HEK293 (cell line): ENCODE measurements around the gene PDGFC.

Experiments
- CTCF ChIA-PET: fragments of 350-600 bp; formaldehyde crosslinking; extraction: SDS; loops from one replicate; lab custom pipeline; 2021; ENCODE audit warnings: antibody characterized with exemption; lab: Yijun Ruan, JAX
- POLR2A ChIA-PET: fragments of 300-600 bp; formaldehyde crosslinking; extraction: SDS; loops from one replicate; lab custom pipeline; 2020; ENCODE audit warnings: antibody characterized with exemption, inconsistent platforms; lab: Yijun Ruan, JAX
- H3K27ac ChIP-seq: fragments of 200-500 bp; sonication (Bioruptor generic); 2 replicates; pipeline ENCODE4 v1.5.1; 2014; ENCODE audit warnings: low read depth, low read length, control low read depth, inconsistent platforms; ENCODE audit errors: extremely low read depth
- H3K36me3 ChIP-seq, 2 experiments: fragments of 200-500 bp in 1 of 2; sonication (Bioruptor generic) in 1 of 2; 1 replicate in 1 of 2; 2 replicates in 1 of 2; pipeline ENCODE4 v1.5.1; 2014 to 2017; ENCODE audit warnings: inconsistent platforms in 2 of 2, low read length in 2 of 2; ENCODE audit not compliant: control insufficient read depth in 2 of 2, insufficient read depth in 1 of 2
- H3K4me1 ChIP-seq: fragments of 200-500 bp; sonication (Bioruptor generic); 2 replicates; pipeline ENCODE4 v1.5.1; 2014; ENCODE audit warnings: mild to moderate bottlenecking, low read length, inconsistent platforms; ENCODE audit not compliant: control insufficient read depth, insufficient read depth
- H3K4me3 ChIP-seq: 2 replicates; pipeline ENCODE4 v1.5.1; 2011; ENCODE audit warnings: low read depth, mild to moderate bottlenecking, control low read depth, low read length, moderate library complexity
- H3K9me3 ChIP-seq: fragments of 200-500 bp; sonication (Bioruptor generic); 2 replicates; pipeline ENCODE4 v1.5.1; 2014; ENCODE audit warnings: low read depth, low read length, inconsistent platforms; ENCODE audit not compliant: control insufficient read depth, insufficient read depth
- GLI4 ChIP-seq: fragments of 450-650 bp; formaldehyde crosslinking; IDR thresholded peaks from 2 replicates; pipeline ENCODE4 v1.5.1; 2016; ENCODE audit warnings: missing biosample characterization, missing genetic modification characterization
- PRDM10 ChIP-seq: fragments of 450-650 bp; formaldehyde crosslinking; IDR thresholded peaks from 2 replicates; pipeline ENCODE4 v1.5.1; 2016; ENCODE audit warnings: missing biosample characterization, missing genetic modification characterization
- PRDM2 ChIP-seq: fragments of 450-650 bp; formaldehyde crosslinking; IDR thresholded peaks from 2 replicates; pipeline ENCODE4 v1.5.1; 2016; ENCODE audit warnings: missing biosample characterization, missing genetic modification characterization, borderline replicate concordance
- ZBTB7A ChIP-seq: fragments of 450-650 bp; formaldehyde crosslinking; IDR thresholded peaks from 2 replicates; pipeline ENCODE4 v1.5.1; 2016; ENCODE audit warnings: low read depth, missing biosample characterization, missing genetic modification characterization
- ZNF148 ChIP-seq: fragments of 450-650 bp; formaldehyde crosslinking; IDR thresholded peaks from 2 replicates; pipeline ENCODE4 v1.5.0; 2017; ENCODE audit warnings: missing biosample characterization, missing genetic modification characterization, borderline replicate concordance
- ZNF155 ChIP-seq: fragments of 450-650 bp; formaldehyde crosslinking; IDR thresholded peaks from 2 replicates; pipeline ENCODE4 v1.5.1; 2016; ENCODE audit warnings: missing biosample characterization, missing genetic modification characterization
- ZNF221 ChIP-seq: fragments of 450-650 bp; formaldehyde crosslinking; IDR thresholded peaks from 2 replicates; pipeline ENCODE4 v1.5.1; 2017; ENCODE audit warnings: missing biosample characterization, missing genetic modification characterization, borderline replicate concordance
- ZNF280C ChIP-seq: fragments of 450-650 bp; formaldehyde crosslinking; IDR thresholded peaks from 2 replicates; pipeline ENCODE4 v1.5.1; 2016; ENCODE audit warnings: missing biosample characterization, missing genetic modification characterization
- ZNF449 ChIP-seq: fragments of 450-650 bp; formaldehyde crosslinking; IDR thresholded peaks from 2 replicates; pipeline ENCODE4 v1.5.1; 2017; ENCODE audit warnings: missing biosample characterization, mild to moderate bottlenecking, missing genetic modification characterization, moderate library complexity
- ZNF645 ChIP-seq: fragments of 450-650 bp; formaldehyde crosslinking; IDR thresholded peaks from 2 replicates; pipeline ENCODE4; 2016; ENCODE audit warnings: missing biosample characterization, missing genetic modification characterization
- ZNF704 ChIP-seq: fragments of 450-650 bp; formaldehyde crosslinking; IDR thresholded peaks from 2 replicates; pipeline ENCODE4 v1.5.1; 2016; ENCODE audit warnings: missing biosample characterization, missing genetic modification characterization
- ZSCAN23 ChIP-seq: fragments of 450-650 bp; formaldehyde crosslinking; IDR thresholded peaks from 2 replicates; pipeline ENCODE4 v1.5.1; 2016; ENCODE audit warnings: missing biosample characterization, missing genetic modification characterization
- ZSCAN5A ChIP-seq: fragments of 450-650 bp; formaldehyde crosslinking; IDR thresholded peaks from 2 replicates; pipeline ENCODE4 v1.5.1; 2016; ENCODE audit warnings: missing biosample characterization, missing genetic modification characterization

PDGFC gene

GRCh38 chr4:156729416-156729815, 242.2 kb downstream of the PDGFC start:
- no peaks in the 10 kb centered on the region for H3K36me3 ChIP-seq
- TF ChIP-seq ZNF645 (tag by site-specific recombination) (no peak), GLI4 (tag by site-specific recombination) (no peak), PRDM2 (tag by site-specific recombination) (no peak), ZSCAN23 (tag by site-specific recombination) (no peak), ZNF221 (no peak), ZNF280C (tag by site-specific recombination) (no peak), ZSCAN5A (tag by site-specific recombination) (no peak), ZNF704 (no peak), ZNF155 (tag by site-specific recombination) (no peak), ZNF148 (no peak), ZNF449 (tag by site-specific recombination) (no peak), ZBTB7A (no peak), PRDM10 (tag by site-specific recombination) (no peak)
- TF ChIP-seq, all 188 proteins: peak for 0
- Histone ChIP-seq H3K4me3 (no peak overlapping the region), H3K4me1 (no peaks in the 10 kb centered on the region), H3K27ac (no peak overlapping the region), H3K9me3 (no peaks in the 10 kb centered on the region; the same call in 1 of the 2 replicates)
- CTCF ChIA-PET = no interaction called here
- POLR2A ChIA-PET = no interaction called here
